Adipocyte (in vitro differentiated cells): ENCODE data around the gene ALS2CL.
"Not testable (repeated sequence)": the region's sequence is repeated elsewhere in the genome, so short reads cannot be mapped to it uniquely, and the experiment has no call there.

ENCODE experiments used
- DNase-seq: peaks from one replicate; pipeline ENCODE4 v3.0.0-alpha.2; 2015; ENCODE audit warnings: low read depth
- H3K27me3 ChIP-seq: replicated peaks from 2 replicates; pipeline ENCODE4 v1.7.0; 2013; ENCODE audit warnings: mild to moderate bottlenecking, low read length, moderate library complexity; ENCODE audit not compliant: control insufficient read depth, insufficient read depth
- H3K36me3 ChIP-seq: 2 replicates; pipeline ENCODE4 v1.7.0; 2013; ENCODE audit warnings: low read length, mild to moderate bottlenecking, moderate library complexity; ENCODE audit not compliant: control insufficient read depth, insufficient read depth, severe bottlenecking
- H3K4me1 ChIP-seq: 2 replicates; pipeline ENCODE4 v1.7.0; 2013; ENCODE audit warnings: mild to moderate bottlenecking, low read length, moderate library complexity; ENCODE audit not compliant: control insufficient read depth, insufficient read depth
- H3K4me3 ChIP-seq: 2 replicates; pipeline ENCODE4 v1.7.0; 2013; ENCODE audit warnings: mild to moderate bottlenecking, low read length, moderate library complexity
- H3K9ac ChIP-seq: 2 replicates; pipeline ENCODE4 v1.7.0; 2013; ENCODE audit warnings: mild to moderate bottlenecking, low read length, moderate library complexity
- H3K9me3 ChIP-seq: 2 replicates; pipeline ENCODE4 v1.7.0; 2013; ENCODE audit warnings: mild to moderate bottlenecking, low read length, moderate library complexity; ENCODE audit not compliant: control insufficient read depth

The ALS2CL gene

GRCh38 chr3:46708401-46709156, 15.1 kb upstream of the ALS2CL start:
- Histone ChIP-seq H3K4me1 (peaks cover 11% of the 10 kb centered on the region), H3K36me3 (no peaks in the 10 kb centered on the region), H3K27me3 (peaks cover 39% of the 10 kb centered on the region), H3K9ac (no peak overlapping the region), H3K4me3 (no peak overlapping the region), H3K9me3 (no peaks in the 10 kb centered on the region)
- DNase-seq: no peak

- no peak for DNase-seq
- Histone ChIP-seq H3K27me3 (peaks cover 46% of the 10 kb centered on the region), H3K9ac (no peak overlapping the region), H3K4me1 (peaks cover 11% of the 10 kb centered on the region), H3K36me3 (no peaks in the 10 kb centered on the region), H3K9me3 (no peaks in the 10 kb centered on the region), H3K4me3 (no peak overlapping the region)
Measured at GRCh38 chr3:46707601-46708011, 14.1 kb upstream of the ALS2CL start.

GRCh38 chr3:46706771-46707582, 13.5 kb upstream of the ALS2CL start:
- H3K27me3 ChIP-seq: peaks cover 52% of the 10 kb centered on the region
- no peaks in the 10 kb centered on the region for H3K36me3 ChIP-seq
- no peak overlapping the region for H3K9ac ChIP-seq
- DNase-seq: no peak
- H3K4me1 ChIP-seq: peaks cover 11% of the 10 kb centered on the region
- no peak overlapping the region for H3K4me3 ChIP-seq
- no peaks in the 10 kb centered on the region for H3K9me3 ChIP-seq

GRCh38 chr3:46705751-46706552, 12.5 kb upstream of the ALS2CL start:
- Histone ChIP-seq H3K4me3 (no peak overlapping the region), H3K9ac (no peak overlapping the region), H3K9me3 (no peaks in the 10 kb centered on the region), H3K36me3 (no peaks in the 10 kb centered on the region), H3K4me1 (peaks cover 11% of the 10 kb centered on the region), H3K27me3 (peaks cover 57% of the 10 kb centered on the region)
- DNase-seq: peak; percentile 75

GRCh38 chr3:46705022-46705530, 11.6 kb upstream of the ALS2CL start:
- peak; percentile 83 for DNase-seq
- H3K4me1 ChIP-seq: peaks cover 13% of the 10 kb centered on the region
- peaks cover 51% of the 10 kb centered on the region for H3K27me3 ChIP-seq
- H3K9me3 ChIP-seq: no peaks in the 10 kb centered on the region
- no peak overlapping the region for H3K4me3 ChIP-seq
- H3K36me3 ChIP-seq: no peaks in the 10 kb centered on the region
- H3K9ac ChIP-seq: no peak overlapping the region

- H3K4me3 ChIP-seq, H3K9me3 ChIP-seq: not testable (repeated sequence)
Measured at GRCh38 chr3:46704346-46704745, 10.9 kb upstream of the ALS2CL start.

GRCh38 chr3:46703013-46703520, 9.6 kb upstream of the ALS2CL start:
- Histone ChIP-seq H3K4me3 (no peak overlapping the region), H3K27me3 (peaks cover 34% of the 10 kb centered on the region), H3K9me3 (no peaks in the 10 kb centered on the region), H3K4me1 (peaks cover 20% of the 10 kb centered on the region), H3K9ac (no peak overlapping the region), H3K36me3 (no peaks in the 10 kb centered on the region)
- DNase-seq: no peak

More at GRCh38 chr3:46704346-46704745, 10.9 kb upstream of the ALS2CL start:
- H3K36me3 ChIP-seq, DNase-seq, H3K9ac ChIP-seq: not testable (repeated sequence)
- Histone ChIP-seq H3K27me3 (peaks cover 44% of the 10 kb centered on the region), H3K4me1 (peaks cover 20% of the 10 kb centered on the region)

- H3K9me3 ChIP-seq: no peaks in the 10 kb centered on the region
- DNase-seq: no peak
- H3K36me3 ChIP-seq: no peaks in the 10 kb centered on the region
- peaks cover 30% of the 10 kb centered on the region for H3K27me3 ChIP-seq
- H3K9ac ChIP-seq: no peak overlapping the region
- peaks cover 20% of the 10 kb centered on the region for H3K4me1 ChIP-seq
- H3K4me3 ChIP-seq: no peak overlapping the region
Measured at GRCh38 chr3:46702246-46703012, 8.9 kb upstream of the ALS2CL start.

- Histone ChIP-seq H3K9ac (no peak within 1 kb of the TSS), H3K4me3 (no peak within 1 kb of the TSS), H3K4me1 (peaks cover 18% of the 10 kb centered on the region), H3K9me3 (no peaks in the 10 kb centered on the region), H3K36me3 (no peaks in the 10 kb centered on the region), H3K27me3 (peaks cover 25% of the 10 kb centered on the region)
- peak; percentile 52 for DNase-seq
Measured at GRCh38 chr3:46701181-46701939, 7.9 kb upstream of the ALS2CL start, which contains the start of gene TMIE. Gene TMIE (plus strand): TSS chr3:46701392. CDS start chr3:46701488, 96 bp downstream.

- peaks cover 12% of the 10 kb centered on the region for H3K4me1 ChIP-seq
- no peak for DNase-seq
- H3K9ac ChIP-seq: no peak overlapping the region
- H3K9me3 ChIP-seq: no peaks in the 10 kb centered on the region
- H3K4me3 ChIP-seq: no peak overlapping the region
- H3K27me3 ChIP-seq: peaks cover 25% of the 10 kb centered on the region
- H3K36me3 ChIP-seq: no peaks in the 10 kb centered on the region
Measured at GRCh38 chr3:46700772-46701171, 7.3 kb upstream of the ALS2CL start.
